GM19328 (cell line): ENCODE results near the gene ZNF532.

ENCODE experiments used
- ATAC-seq: cut with Tn5 transposase; IDR thresholded peaks from one replicate; pipeline ENCODE4 v1.9.1; 2021; ENCODE audit warnings: mild to moderate bottlenecking, moderate library complexity; ENCODE audit not compliant: unreplicated experiment

ZNF532 gene

DNA sequence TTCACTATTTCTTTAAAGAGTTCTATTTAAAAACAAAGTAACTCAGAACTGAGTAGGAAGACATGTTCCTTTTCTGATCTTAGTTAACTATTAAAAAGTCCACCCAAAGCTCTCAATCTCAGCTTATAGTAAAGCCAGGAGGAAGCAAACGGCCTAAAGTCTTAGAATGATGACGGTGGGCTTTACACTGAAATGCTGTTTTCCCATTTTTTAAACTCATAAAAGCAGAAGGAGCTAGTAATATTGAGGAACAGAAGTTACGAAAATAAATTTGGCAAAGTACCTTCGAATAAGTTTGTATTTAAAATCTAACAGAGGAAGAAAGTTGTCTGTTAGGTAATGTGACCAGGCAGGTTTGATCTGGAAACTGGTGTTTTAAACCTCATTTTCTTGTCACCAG lies 111.1 kb downstream of the ZNF532 start:
- ATAC-seq = no peak

DNA sequence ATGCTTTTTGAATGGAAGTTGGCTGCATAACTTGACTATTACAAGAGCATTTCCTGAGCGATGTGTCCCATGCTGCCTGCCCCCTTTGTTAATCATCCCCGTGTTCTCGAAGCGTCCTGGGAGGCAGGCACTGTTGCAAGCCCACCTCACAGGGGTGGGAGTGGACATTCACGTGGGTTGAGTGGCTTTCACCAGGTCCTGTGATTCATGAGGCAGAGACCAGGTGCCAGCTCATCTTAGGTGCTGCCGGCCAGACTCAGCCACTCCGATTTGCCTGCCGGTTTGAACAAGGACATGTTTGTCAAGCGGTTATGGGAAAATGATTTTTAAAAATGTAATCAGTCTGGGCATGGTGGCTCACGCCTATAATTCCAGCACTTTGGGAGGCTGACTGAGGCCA lies 112.5 kb downstream of the ZNF532 start:
- ATAC-seq = no peak

DNA sequence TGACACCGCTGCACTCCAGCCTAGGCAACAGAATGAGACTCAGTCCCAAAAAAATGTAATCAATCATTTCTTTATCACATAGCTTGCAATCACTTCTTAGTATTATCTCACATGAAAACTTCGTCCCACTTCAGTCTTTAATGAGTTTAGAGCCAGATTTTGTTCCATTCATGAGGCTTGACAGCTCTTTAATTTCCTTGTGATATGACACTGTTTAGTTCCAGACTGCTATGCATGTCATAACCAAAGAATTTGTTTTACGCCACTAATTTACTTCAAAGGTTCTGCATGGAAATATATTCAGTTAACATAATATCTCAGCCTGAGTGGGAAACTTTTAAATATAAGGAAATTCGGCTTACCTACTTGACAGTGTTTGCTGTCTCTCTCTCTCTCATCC lies 113.1 kb downstream of the ZNF532 start:
- no peak for ATAC-seq

DNA sequence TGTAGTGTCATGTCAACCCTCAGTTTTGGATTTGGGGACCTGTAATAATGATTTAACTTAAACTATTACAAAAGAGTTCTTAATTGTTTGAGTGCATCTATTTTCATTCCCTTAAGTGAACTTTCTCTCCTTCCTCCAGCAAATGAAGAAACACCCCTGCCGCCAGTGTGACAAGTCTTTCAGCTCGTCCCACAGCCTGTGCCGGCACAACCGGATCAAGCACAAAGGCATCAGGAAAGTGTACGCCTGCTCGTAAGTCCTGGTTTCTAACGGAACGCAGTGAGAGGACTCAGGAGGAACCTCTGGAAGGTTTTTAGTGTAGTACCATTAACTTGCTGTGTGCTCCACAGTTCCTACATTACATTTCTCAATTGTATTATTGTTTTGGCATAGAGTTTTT lies 114.2 kb downstream of the ZNF532 start:
- no peak for ATAC-seq

DNA sequence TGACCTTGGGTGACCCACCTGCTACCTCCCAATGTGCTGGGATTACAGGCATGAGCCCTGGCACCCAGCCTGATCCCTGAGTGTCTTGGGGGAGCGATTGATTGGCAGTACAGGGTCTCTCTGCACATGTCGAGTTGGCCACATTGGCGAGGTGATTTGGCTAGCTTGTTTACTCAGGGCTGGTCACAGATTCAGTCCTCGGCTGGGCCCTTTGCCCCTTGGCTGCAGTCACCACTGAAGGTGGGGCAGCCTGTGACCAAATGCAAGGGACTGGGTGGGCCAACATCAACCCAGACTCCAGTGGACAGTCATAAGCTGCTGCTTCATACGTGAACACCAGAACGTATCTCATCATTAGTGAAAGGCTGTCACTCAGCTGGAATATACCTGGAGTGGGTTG lies 114.9 kb downstream of the ZNF532 start:
- no peak for ATAC-seq

DNA sequence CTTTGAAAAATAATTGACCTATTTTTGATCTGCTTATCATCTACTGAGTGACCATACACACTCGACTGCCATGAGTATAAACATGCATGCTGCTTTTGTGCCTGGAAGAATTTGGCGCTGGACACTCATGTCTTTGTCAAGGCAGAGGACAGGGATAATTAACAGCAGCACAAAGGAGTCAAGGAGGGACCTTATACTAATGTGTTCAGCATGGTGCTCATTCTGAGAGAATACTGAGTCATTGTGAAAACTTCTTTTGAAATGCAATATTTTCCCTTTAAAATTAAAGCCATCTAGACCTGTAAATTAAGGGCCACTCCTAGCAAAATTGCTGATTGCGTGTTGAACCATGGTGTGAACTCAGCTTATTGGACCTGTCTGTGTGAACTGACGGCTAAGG lies 116.3 kb downstream of the ZNF532 start:
- no peak for ATAC-seq

DNA sequence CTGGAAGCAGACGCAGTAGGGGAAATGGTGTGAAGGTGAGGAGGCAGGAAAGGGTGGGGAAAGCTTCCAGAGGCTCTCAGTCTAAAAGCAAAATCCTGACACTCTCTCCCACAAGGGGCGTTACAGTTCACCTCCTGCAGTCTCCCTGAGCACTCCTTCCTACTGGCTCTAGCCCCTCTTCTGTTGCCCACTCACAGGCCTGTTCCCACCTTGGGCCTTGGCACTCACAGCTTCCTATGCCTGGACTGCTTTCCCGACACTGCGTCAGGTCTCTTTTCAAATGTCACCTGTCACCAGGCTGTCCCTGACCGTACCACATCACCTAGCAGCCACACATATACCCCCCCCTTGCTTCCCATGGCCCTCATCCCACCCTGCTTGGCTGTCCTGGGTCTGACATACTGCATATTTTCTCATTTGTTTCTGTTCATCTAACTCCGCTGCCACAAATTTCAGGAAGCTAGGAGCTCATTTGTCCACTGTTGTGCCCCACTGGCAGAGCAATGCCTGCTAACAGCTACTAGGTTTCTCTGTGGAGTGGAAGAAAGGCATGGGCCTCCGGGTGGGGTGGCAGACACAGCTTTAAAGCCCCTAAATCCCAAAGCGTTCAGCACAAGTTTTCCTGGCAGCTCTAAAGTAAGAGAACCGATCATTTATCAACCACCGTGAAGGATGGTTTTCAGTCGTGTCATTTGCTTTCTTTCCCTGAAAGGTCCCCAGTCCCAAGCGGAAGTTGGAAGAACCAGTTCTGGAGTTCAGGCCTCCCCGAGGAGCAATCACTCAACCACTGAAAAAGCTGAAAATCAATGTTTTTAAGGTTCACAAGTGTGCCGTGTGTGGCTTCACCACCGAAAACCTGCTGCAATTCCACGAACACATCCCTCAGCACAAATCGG lies 118.8 kb downstream of the ZNF532 start:
- no peak for ATAC-seq

DNA sequence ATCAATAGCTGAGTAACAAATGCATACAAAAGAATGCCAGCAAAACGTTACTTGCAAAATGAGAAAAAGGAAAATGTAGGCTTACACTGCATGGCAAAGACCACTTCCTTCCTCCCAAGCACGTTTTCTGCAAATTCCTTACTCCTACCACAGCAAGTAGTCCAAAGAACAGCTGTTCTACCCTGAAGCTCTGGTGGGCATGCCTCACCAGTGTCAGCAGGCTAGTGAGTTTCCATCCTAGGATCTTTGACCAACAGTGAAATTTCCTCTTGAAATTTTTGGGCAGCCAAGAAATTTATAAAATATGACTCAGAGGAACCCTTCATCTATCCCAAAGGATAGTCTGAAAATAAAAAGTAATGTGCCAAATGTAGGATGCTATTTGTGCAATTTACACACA lies 123.9 kb downstream of the ZNF532 start:
- no peak for ATAC-seq

DNA sequence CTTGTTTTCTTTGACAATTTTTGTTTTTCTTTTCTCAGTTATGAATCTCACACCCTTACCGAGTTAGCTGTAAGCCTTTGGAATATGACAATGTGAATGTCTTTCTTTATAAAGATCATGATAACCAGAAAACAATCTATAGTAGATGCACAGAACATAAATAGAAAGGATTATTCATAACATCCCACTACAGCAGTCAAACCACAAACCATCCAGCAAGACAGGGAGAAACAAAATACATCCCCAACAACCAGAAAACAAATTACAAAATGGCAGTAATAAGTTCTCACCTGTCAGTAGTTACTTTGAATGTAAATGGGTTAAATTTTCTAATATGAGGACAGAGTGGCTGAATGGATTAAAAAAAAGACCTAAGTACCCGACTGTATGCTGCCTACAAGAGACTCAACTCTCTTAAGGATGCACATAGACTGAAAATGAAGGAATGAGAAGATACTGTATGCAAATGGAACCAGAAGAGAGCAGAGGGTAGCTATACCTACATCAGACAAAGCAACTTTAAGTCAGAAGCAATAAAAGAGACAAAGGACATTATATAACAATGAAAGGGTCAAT lies 124.6 kb downstream of the ZNF532 start:
- ATAC-seq = no peak

DNA sequence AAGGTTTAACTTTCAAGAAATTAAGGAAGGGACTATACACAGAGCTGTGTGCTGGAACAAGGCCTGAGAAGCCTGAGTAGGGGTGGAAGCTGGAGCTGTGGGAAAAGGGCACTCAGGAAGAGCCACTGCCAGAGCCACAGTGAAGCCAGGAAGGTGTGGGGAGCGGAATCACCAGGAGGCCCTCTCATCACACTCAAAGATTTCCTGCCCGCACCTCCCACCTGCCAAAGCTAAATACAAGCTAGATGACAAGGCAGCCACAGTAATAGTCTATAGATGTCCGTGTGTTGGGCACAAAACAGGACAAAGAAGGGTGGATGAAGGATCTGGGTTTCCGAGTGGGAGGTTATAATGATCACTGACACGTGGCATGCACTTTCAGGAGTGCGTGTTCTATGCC lies 126.0 kb downstream of the ZNF532 start:
- no peak for ATAC-seq

DNA sequence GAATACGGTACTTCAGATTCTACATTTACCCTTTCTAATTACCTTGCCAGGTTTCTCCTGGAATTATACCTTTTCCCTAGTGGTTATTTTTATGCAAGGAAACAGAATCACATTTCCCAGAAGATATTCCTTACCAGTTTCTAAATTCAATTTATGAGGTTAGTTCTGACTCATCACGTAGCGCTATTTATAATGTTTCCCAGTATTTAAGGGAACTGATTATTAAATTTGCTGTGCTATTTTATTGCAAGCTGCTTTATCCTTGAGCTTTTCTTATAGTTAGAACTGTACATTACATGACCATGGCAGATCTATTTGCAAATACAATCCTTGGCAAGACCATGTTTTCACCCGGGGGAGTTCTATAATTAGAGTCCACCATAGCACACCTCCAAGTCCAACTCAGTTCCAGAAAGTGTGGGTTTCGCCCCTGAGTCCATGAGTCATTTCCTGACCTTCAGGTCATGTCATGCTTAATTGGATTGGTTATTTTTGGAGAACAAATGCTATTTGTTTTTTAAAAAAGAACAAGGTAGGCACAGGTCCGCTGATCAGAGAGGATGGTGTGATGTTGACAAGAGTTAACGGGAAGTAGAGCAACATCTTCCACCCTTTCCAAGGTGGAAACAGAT lies 126.6 kb downstream of the ZNF532 start:
- ATAC-seq = peak; percentile 58

DNA sequence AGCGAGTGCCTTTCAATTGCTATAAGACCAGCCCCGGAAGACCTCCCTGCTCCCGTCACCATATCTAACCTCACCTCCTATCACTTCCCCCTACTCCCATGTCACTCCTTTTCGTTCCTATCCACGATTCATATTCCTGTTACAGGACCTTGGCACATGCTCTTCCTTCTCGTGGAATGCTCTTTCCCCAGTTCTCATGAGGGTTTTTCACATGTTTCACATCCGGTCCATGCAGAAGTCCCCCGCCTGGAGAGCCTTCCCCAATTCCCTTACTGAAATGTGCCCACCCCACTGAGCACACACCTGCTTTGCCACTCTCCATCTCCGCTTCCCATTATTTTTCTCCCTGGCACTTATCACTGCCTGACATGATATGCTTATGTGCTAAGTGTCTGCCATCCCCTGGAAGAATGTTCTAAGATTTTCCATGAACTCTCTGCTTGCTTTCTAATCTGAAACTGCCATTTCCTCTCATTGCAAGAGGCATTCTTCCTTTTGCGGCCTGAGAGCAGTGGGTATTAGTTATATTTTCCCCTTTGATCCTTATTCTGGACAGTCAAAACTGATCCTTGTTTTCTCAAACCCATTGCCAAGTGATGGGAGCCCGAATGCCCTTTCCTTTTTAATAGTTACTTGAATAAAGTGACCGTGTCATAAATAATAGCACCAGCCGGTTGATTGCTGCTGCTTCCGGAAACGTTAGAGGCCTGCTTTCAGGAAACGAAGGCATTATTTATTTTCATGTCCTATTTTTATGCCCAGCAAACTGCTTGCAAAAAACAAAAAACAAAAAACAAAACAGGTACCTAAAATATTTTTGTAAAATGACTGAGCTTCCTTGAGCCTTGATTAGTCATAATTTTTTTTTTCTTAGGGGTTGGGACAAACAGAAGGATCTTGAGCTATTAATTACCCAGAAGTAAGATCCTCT lies 127.9 kb downstream of the ZNF532 start:
- no peak for ATAC-seq

DNA sequence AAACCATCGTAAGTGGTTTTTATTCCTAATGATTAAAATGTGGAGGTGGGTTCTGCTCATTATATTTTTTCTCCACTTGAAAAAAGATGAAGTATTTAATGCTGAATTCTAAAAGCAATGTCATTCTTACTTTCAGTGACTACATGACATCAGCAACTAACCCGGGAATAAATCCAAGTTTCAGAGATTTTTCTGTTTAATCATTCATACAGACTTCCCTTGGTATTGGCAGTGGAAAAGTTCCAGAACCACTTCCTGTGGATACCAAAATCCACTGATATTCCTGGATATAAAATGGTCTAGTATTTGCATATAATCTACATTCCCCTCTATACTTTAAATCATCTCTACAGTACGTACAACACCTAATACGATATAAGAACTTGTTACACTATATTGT lies 128.6 kb downstream of the ZNF532 start:
- no peak for ATAC-seq

DNA sequence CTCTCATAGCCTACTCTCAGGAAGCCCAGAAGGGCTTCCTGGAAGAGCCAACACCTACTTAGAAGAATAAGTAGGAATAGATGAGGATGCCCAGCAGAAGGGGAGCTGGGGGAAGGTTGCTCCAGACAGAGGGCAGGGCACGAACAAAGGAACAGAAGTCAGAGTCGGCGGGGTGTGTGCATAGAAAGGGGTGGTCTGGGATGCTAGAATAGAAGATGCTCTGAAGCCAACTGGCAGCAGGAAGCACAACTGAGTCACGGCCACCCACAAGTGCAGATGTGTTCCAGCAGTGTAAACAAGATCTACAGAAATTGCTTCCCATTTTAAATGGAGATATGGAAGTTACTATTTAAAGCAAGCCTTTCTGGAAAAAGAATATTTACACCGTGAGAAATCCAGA lies 131.0 kb downstream of the ZNF532 start:
- no peak for ATAC-seq

DNA sequence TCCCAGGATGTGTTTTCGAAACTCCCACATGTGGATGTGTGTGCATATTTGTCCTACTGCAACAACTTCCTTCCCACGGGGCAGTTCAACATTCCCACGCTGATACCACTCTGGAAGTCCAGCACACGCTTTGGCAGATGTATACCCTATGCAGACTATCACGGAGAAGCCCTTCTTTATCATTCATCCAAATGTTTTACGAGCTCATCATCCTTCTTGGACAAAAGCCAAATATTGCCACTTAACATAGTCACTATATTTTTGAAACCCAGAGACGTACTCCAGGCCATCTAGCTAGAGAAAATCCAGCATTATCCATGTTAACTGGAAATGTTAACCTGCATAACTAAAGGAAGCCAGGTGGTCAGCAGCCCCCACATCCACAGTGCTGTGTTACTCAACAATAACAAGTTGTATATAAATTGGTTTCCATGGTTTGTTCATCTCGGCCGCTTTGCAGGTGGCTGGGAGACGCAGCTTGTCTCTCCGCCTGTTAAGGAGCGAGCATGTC lies 131.5 kb downstream of the ZNF532 start:
- no peak for ATAC-seq

DNA sequence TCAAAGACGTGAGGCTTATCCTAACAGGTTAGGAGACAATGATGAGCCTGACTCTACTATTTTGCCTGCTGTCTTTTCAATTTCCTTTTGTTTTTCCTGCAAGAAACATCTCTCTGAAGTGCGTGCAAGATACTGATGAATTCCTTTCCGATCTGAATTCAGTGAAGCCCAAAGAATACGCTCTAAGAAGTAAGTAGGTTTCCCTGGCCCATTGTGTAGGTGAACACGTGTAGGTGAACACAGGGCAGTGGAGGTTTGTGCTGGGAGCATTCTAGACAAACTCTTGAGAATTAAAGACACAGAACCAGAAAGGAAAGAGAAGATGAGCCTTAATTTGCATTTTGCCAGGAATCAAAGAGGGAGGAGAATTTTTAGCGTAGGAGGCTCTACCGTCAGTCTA lies 132.0 kb downstream of the ZNF532 start:
- no peak for ATAC-seq

DNA sequence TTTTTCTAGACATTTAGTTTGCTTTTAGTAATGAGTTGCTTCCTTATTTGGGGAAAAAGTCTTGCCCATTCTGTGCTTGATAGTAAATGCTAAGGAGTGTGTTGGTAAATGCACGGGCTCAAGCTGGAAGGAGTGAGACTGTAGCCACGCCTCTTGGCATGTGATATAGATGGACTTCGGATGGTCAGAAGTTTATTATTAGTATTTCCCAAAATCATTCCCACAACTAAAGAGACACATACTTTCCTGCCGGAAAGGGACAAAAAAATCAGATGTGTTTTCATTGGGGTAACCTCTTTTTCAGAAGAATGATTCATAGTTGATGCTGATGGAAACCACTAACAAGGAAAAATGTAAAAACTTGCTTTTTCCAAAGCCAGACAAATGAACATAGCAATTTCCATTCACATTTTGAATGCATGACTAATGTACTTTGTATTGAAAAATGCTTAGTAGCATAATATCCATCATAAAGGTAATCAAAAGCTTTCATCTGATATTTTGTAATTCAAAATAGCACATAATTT lies 133.2 kb downstream of the ZNF532 start:
- no peak for ATAC-seq

DNA sequence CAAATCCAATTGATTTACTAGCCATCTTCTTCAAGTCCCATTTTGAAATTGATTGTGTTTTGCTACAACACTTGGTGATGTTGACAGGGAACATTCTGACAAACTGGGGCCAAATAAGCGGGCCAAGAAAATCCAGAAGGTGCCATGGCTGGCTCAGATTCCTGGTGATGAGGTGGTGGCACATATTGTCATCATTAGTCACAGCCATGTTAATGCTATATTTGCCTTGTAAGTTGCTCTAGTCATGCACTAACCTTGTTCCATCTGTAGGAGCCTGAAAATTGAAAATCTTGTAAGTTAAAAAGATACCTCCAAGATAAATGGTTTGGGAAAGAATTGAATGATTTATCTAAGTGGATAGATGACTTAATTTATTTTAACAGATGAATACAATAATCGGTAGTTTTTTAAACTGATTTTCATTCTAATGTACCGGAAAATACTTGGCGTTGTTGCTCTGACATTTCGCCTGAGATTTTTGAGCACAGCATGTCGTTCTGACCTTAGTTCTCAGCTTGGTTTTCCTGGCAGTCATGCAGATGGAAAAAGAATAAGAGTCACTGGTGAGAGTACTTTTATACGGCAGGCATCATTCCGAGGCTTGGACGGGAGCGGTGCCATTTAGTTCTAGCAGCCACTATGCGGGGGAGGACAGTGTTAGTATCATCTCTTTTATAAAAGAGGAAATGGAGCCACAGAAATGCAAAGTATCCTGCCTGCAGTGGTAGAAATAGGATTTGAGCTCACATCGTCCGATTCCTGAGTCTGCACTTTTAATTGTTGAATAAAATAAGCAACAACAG lies 133.9 kb downstream of the ZNF532 start:
- ATAC-seq = no peak

DNA sequence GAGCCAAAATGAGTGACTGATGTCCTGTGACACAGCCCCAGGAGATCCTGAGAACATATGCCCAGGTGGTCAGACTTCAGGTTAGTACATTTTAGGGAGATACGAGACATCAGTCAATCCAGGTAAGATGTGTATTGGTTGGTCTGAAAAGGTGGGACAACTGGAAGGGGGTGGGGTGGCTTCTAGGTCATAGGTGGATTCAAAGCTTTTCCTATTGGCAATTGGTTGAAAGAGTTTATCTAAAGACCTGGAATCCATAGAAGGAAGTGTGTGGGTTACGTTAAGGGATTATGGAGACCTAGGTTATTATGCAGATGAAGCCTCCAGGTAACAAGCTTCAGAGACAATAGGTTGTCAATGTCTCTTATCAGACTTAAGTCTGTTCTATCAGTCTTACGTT lies 136.5 kb downstream of the ZNF532 start:
- no peak for ATAC-seq

DNA sequence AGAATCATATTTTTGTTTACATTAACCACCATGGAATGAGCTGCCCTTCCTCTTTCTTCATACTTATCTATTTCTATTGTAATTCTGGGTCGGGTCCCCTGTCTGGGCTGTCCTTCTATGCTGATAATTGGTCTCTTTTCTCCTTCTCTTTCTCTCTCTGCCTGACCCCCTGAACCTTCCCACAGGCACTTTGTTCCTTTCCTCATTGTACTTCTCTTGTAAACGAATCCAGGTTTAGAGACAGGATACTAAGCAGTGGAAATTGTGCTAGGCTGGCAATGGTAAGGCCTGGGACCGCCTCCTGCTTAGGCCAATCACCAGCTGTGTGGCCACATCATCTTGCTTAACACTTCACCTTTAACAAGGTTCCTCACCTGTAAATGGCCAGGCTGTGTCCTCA lies 137.0 kb downstream of the ZNF532 start:
- no peak for ATAC-seq
